Hepatocyte (in vitro differentiated cells): Measurements from ENCODE around the gene HCN1. TPM values are rescaled to one million over a fixed set of nuclear protein-coding genes. Genes with fewer than 3 reads are reported as not detected.

ENCODE experiments used
- DNase-seq: peaks from one replicate; pipeline ENCODE4 v3.0.0-alpha.2; 2016; ENCODE audit warnings: low spot score
- H2AFZ ChIP-seq: fragments of 200-600 bp; sonication (generic); 2 replicates; pipeline ENCODE4 v1.6.0; 2016; ENCODE audit warnings: antibody characterized with exemption, mild to moderate bottlenecking
- H3K27ac ChIP-seq: fragments of 200-600 bp; sonication (generic); 2 replicates; pipeline ENCODE4 v1.5.1; 2016; ENCODE audit warnings: mild to moderate bottlenecking
- H3K27me3 ChIP-seq: fragments of 200-600 bp; sonication (generic); 2 replicates; pipeline ENCODE4 v1.6.1; 2016
- H3K36me3 ChIP-seq: fragments of 200-600 bp; sonication (generic); replicated peaks from 2 replicates; pipeline ENCODE4 v1.5.1; 2016; ENCODE audit warnings: low read depth; ENCODE audit not compliant: insufficient read depth
- H3K4me1 ChIP-seq: fragments of 200-600 bp; sonication (generic); 2 replicates; pipeline ENCODE4 v1.5.1; 2016; ENCODE audit warnings: mild to moderate bottlenecking, moderate library complexity; ENCODE audit not compliant: insufficient read depth
- H3K4me2 ChIP-seq: fragments of 200-600 bp; sonication (generic); 2 replicates; pipeline ENCODE4 v1.6.0; 2016
- H3K4me3 ChIP-seq: fragments of 200-600 bp; sonication (generic); 2 replicates; pipeline ENCODE4 v1.5.1; 2016; ENCODE audit warnings: mild to moderate bottlenecking
- H3K79me2 ChIP-seq: fragments of 200-600 bp; sonication (generic); 2 replicates; pipeline ENCODE4 v1.6.0; 2017; ENCODE audit warnings: mild to moderate bottlenecking
- H3K9me2 ChIP-seq: fragments of 200-600 bp; sonication (generic); replicated peaks from 2 replicates; pipeline ENCODE4 v1.6.0; 2017; ENCODE audit warnings: mild to moderate bottlenecking; ENCODE audit not compliant: insufficient read depth
- H3K9me3 ChIP-seq: fragments of 200-600 bp; sonication (generic); 2 replicates; pipeline ENCODE4 v1.5.1; 2016; ENCODE audit warnings: low read depth, mild to moderate bottlenecking
- H4K20me1 ChIP-seq: fragments of 200-600 bp; sonication (generic); 2 replicates; pipeline ENCODE4 v1.6.0; 2016; ENCODE audit warnings: mild to moderate bottlenecking; ENCODE audit not compliant: insufficient read depth, poor library complexity, severe bottlenecking
- EZH2 ChIP-seq: fragments of 200-600 bp; sonication (generic); IDR thresholded peaks from 2 replicates; pipeline ENCODE4 v1.6.1; 2016; ENCODE audit warnings: antibody characterized with exemption, mild to moderate bottlenecking, borderline replicate concordance
- EZH2phosphoT487 ChIP-seq: fragments of 200-600 bp; sonication (generic); IDR thresholded peaks from one replicate; pipeline ENCODE4 v1.6.1; 2018; ENCODE audit warnings: antibody characterized with exemption, mild to moderate bottlenecking, low read depth, moderate library complexity; ENCODE audit not compliant: unreplicated experiment, severe bottlenecking
- WGBS: methylation state at CpG from one replicate; pipeline ENCODE4 v1.1.6; 2016; ENCODE audit warnings: low lambda C conversion rate; ENCODE audit errors: missing lambda C conversion rate; 5-methylcytosine and 5-hydroxymethylcytosine counted together
- polyA plus RNA-seq: library from polyadenylated mRNA; unstranded; fragments of >200 nt; fragmentation: Nextera tagmentation; extraction: Ambion mirVana; gene quantifications from 2 replicates; pipeline ENCODE4 v1.2.1, GENCODE V29; 2016
- total RNA-seq: library from RNA; depleted of rRNA; stranded (reverse); fragments of >200 nt; gene quantifications from 2 replicates; pipeline ENCODE4 v1.2.3, GENCODE V29; 2014
- TF ChIP-seq, protein P1 (sequence below): fragments of 200-600 bp; sonication (generic); IDR thresholded peaks from 2 replicates; pipeline ENCODE4 v1.5.1; 2016; ENCODE audit warnings: antibody characterized with exemption, mild to moderate bottlenecking; ENCODE audit not compliant: poor library complexity

Gene HCN1
- total and polyA plus RNA-seq, 2 experiments from 2014 or later = 0.57 TPM; not detected in 1

DNA sequence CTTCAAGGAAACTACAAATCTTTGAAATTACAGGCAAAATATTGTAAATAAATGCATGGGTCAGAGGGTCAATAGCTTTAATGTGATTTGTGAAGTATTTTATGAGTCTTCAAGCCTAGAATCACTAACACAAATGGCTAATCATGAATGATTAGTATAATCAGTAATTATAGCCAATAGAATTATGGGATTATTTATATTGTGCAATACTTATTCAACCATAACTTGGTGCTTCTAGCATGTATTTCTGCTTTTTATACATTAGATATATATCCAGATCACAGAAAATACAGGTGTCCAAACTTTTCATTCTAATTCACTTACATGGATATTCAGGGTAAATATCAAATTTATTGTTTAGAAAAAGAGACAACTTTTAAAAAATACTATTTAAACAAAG lies 12.1 kb downstream of the HCN1 start:
- no peak overlapping the region for H3K27ac ChIP-seq
- H3K4me2 ChIP-seq = no peak overlapping the region
- H2AFZ ChIP-seq = no peak overlapping the region
- no peaks in the 10 kb centered on the region for H3K9me2 ChIP-seq
- DNase-seq = no peak
- no peaks in the 10 kb centered on the region for H3K79me2 ChIP-seq
- no peaks in the 10 kb centered on the region for H3K27me3 ChIP-seq
- H3K9me3 ChIP-seq = no peaks in the 10 kb centered on the region
- no peaks in the 10 kb centered on the region for H3K4me1 ChIP-seq
- no peak overlapping the region for H3K4me3 ChIP-seq
- no peaks in the 10 kb centered on the region for H4K20me1 ChIP-seq
- no peak for TF ChIP-seq EZH2phosphoT487
- TF ChIP-seq EZH2 = no peak
- TF ChIP-seq, protein P1, sequence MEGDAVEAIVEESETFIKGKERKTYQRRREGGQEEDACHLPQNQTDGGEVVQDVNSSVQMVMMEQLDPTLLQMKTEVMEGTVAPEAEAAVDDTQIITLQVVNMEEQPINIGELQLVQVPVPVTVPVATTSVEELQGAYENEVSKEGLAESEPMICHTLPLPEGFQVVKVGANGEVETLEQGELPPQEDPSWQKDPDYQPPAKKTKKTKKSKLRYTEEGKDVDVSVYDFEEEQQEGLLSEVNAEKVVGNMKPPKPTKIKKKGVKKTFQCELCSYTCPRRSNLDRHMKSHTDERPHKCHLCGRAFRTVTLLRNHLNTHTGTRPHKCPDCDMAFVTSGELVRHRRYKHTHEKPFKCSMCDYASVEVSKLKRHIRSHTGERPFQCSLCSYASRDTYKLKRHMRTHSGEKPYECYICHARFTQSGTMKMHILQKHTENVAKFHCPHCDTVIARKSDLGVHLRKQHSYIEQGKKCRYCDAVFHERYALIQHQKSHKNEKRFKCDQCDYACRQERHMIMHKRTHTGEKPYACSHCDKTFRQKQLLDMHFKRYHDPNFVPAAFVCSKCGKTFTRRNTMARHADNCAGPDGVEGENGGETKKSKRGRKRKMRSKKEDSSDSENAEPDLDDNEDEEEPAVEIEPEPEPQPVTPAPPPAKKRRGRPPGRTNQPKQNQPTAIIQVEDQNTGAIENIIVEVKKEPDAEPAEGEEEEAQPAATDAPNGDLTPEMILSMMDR = no peak
- no peaks in the 10 kb centered on the region for H3K36me3 ChIP-seq

DNA sequence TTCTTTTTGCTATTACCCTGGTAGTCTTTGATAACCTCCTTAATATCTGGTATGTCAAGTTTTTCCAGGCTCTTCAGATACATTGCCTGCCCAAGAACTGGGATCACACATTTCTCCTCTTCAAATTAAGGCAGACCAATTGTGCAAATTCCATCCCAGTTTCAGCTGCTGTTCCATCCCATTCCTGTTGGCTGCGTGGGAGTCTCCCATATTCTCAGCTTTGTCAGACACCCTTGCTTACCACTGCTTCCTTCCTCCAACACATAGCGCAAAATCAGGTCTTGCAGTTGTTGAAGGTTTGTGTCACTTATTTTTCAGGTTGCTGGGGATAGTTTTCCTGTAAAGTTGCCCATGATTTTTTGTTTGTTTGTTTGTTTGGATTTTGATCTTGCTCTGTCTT lies 15.2 kb downstream of the HCN1 start:
- H3K79me2 ChIP-seq = no peaks in the 10 kb centered on the region
- H3K9me2 ChIP-seq = no peaks in the 10 kb centered on the region
- no peak overlapping the region for H3K27ac ChIP-seq
- no peak overlapping the region for H2AFZ ChIP-seq
- 78% methylated on average over 2 of the region's 2 CpGs for WGBS
- no peaks in the 10 kb centered on the region for H3K9me3 ChIP-seq
- H3K4me1 ChIP-seq = no peaks in the 10 kb centered on the region
- no peak overlapping the region for H3K4me3 ChIP-seq
- H3K36me3 ChIP-seq = no peaks in the 10 kb centered on the region
- TF ChIP-seq, protein P1 = no peak
- TF ChIP-seq EZH2 (no peak), EZH2phosphoT487 (no peak)
- H3K27me3 ChIP-seq = no peaks in the 10 kb centered on the region
- no peaks in the 10 kb centered on the region for H4K20me1 ChIP-seq
- no peak overlapping the region for H3K4me2 ChIP-seq
- DNase-seq = no peak

DNA sequence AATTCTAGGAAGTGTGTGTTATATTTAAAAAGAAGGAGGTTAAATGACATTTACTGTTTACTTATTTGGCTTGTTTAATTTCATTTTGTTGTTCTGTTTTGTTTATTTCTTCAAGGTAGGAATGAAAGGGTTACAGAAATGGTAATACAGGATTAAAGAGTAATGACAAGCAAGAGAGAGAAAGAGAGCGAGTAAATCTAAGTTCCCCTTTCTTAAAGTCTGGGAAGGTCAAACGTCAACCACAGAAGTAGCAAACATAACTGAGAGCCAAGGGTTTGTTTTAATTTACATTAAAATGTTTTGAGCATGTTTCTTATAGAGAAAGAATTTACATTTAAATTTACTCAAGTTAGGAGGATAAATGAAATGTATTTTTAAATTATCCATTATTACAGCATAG lies 18.7 kb downstream of the HCN1 start:
- no peak for DNase-seq
- no peaks in the 10 kb centered on the region for H3K79me2 ChIP-seq
- no peak overlapping the region for H2AFZ ChIP-seq
- no peaks in the 10 kb centered on the region for H3K4me1 ChIP-seq
- H3K4me2 ChIP-seq = no peak overlapping the region
- H4K20me1 ChIP-seq = no peaks in the 10 kb centered on the region
- no peak overlapping the region for H3K27ac ChIP-seq
- no peaks in the 10 kb centered on the region for H3K27me3 ChIP-seq
- no peak overlapping the region for H3K4me3 ChIP-seq
- H3K36me3 ChIP-seq = no peaks in the 10 kb centered on the region
- H3K9me2 ChIP-seq = no peaks in the 10 kb centered on the region
- no peaks in the 10 kb centered on the region for H3K9me3 ChIP-seq
- no peak for TF ChIP-seq EZH2phosphoT487
- no peak for TF ChIP-seq EZH2
- TF ChIP-seq, protein P1 = no peak
- WGBS = 53% methylated on average over 2 of the region's 2 CpGs

DNA sequence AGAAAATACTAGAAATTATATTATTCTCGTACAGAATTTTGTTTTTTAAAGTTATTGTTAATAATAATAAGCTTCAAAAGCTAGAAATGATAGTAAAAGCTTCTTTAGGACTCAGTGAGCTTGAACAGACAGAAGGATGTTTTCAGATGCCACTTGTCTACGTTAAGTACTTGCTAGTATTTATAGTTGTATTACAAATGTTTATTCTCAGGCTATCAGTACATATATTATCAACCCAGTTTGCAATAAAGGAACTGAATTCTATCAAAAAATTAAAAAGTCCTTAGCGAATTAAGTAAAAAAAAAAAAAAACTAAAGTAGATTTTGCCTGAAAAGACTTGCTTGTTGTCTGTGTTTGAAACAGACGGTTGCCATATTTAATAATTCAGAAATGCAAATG lies 23.9 kb downstream of the HCN1 start:
- DNase-seq = no peak
- Histone ChIP-seq H3K4me2 (no peak overlapping the region), H3K9me3 (no peaks in the 10 kb centered on the region), H3K27me3 (no peaks in the 10 kb centered on the region), H3K4me1 (no peaks in the 10 kb centered on the region), H3K9me2 (no peaks in the 10 kb centered on the region), H3K27ac (no peak overlapping the region), H3K36me3 (no peaks in the 10 kb centered on the region), H2AFZ (no peak overlapping the region), H3K4me3 (no peak overlapping the region), H4K20me1 (no peaks in the 10 kb centered on the region), H3K79me2 (no peaks in the 10 kb centered on the region)
- WGBS = 72% methylated on average over 4 of the region's 4 CpGs
- no peak for TF ChIP-seq EZH2phosphoT487
- TF ChIP-seq EZH2 = no peak
- TF ChIP-seq, protein P1 = no peak
